Endothelial cell (in vitro differentiated cells): Measurements from ENCODE around the gene MCEE. TPM values are rescaled to one million over a fixed set of nuclear protein-coding genes. Genes with fewer than 3 reads are reported as not detected.

Source experiments
- DNase-seq: peaks from one replicate; pipeline ENCODE4 v3.0.0; 2021; ENCODE audit warnings: low spot score
- H3K27ac Mint-ChIP-seq: one replicate; pipeline ENCODE4 v1.8.0; 2021; ENCODE audit warnings: mixed read lengths, inconsistent platforms; ENCODE audit not compliant: unreplicated experiment
- H3K27me3 Mint-ChIP-seq: one replicate; pipeline ENCODE4 v1.8.0; 2021; ENCODE audit warnings: mild to moderate bottlenecking, moderate library complexity, mixed read lengths, inconsistent platforms; ENCODE audit not compliant: unreplicated experiment
- H3K36me3 Mint-ChIP-seq: one replicate; pipeline ENCODE4 v1.8.0; 2021; ENCODE audit warnings: mild to moderate bottlenecking, low read depth, mixed read lengths, inconsistent platforms; ENCODE audit not compliant: unreplicated experiment
- H3K4me1 Mint-ChIP-seq: one replicate; pipeline ENCODE4 v1.8.0; 2021; ENCODE audit warnings: mild to moderate bottlenecking, mixed read lengths, inconsistent platforms; ENCODE audit not compliant: unreplicated experiment
- H3K4me3 Mint-ChIP-seq: one replicate; pipeline ENCODE4 v1.8.0; 2021; ENCODE audit warnings: mild to moderate bottlenecking, mixed read lengths, inconsistent platforms; ENCODE audit not compliant: unreplicated experiment
- H3K9me3 Mint-ChIP-seq: one replicate; pipeline ENCODE4 v1.8.0; 2021; ENCODE audit warnings: mixed read lengths, inconsistent platforms; ENCODE audit not compliant: unreplicated experiment
- total RNA-seq: library from RNA; stranded (reverse); fragmentation: NEBNext Ultra II Directional; extraction: Animal tissue kit (Norgen Biotek cat#: 25700); gene quantifications from one replicate; pipeline ENCODE4 v1.2.1, GENCODE V29; 2021; ENCODE audit not compliant: unreplicated experiment
- TF ChIP-seq, protein P1 (sequence below): fragments of 200-600 bp; sonication (generic); IDR thresholded peaks from one replicate; pipeline ENCODE4 v1.5.0; 2021; ENCODE audit warnings: antibody characterized with exemption; ENCODE audit not compliant: unreplicated experiment

MCEE gene
- total RNA-seq, 1 donor from 2014 or later, result 4.6 TPM

DNA sequence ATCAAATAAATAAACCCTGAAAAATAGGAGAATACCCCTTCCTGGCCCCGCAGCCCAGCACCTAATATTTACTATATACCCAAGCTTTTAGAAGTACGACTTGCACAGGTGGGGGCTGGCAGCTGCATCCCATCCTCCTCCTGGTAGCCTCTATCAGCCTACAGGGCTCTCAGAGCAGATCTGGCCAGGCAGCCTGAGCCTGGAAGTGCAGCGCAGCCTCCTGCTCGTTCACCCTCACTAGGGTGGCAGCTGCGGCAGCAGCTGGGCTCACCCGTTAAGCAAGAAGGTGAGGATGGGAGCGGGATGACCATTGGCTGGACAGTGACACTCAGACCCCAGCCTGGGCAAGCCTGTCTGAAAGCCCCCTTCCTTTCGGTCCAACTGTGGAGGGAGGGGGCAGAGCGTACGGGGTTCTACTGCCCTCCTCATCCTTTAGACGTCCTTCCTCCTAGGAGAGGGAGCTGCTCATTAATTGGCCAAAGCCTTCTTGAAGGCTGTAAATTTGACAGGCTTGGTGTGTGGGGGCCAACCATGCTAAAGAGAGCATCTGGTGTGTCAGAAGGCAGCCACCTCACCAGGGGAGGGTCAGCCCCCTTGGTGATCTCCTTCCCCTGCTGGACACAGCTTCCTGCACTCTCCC is 23.7 kb upstream of the MCEE start:
- Mint-ChIP-seq H3K36me3 (peaks cover 21% of the 10 kb centered on the region), H3K27ac (no peak overlapping the region), H3K4me1 (peaks cover 3% of the 10 kb centered on the region), H3K9me3 (no peaks in the 10 kb centered on the region), H3K4me3 (no peak overlapping the region), H3K27me3 (peaks cover 6% of the 10 kb centered on the region)
- no peak for DNase-seq
- TF ChIP-seq, protein P1, sequence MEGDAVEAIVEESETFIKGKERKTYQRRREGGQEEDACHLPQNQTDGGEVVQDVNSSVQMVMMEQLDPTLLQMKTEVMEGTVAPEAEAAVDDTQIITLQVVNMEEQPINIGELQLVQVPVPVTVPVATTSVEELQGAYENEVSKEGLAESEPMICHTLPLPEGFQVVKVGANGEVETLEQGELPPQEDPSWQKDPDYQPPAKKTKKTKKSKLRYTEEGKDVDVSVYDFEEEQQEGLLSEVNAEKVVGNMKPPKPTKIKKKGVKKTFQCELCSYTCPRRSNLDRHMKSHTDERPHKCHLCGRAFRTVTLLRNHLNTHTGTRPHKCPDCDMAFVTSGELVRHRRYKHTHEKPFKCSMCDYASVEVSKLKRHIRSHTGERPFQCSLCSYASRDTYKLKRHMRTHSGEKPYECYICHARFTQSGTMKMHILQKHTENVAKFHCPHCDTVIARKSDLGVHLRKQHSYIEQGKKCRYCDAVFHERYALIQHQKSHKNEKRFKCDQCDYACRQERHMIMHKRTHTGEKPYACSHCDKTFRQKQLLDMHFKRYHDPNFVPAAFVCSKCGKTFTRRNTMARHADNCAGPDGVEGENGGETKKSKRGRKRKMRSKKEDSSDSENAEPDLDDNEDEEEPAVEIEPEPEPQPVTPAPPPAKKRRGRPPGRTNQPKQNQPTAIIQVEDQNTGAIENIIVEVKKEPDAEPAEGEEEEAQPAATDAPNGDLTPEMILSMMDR, result no peak

DNA sequence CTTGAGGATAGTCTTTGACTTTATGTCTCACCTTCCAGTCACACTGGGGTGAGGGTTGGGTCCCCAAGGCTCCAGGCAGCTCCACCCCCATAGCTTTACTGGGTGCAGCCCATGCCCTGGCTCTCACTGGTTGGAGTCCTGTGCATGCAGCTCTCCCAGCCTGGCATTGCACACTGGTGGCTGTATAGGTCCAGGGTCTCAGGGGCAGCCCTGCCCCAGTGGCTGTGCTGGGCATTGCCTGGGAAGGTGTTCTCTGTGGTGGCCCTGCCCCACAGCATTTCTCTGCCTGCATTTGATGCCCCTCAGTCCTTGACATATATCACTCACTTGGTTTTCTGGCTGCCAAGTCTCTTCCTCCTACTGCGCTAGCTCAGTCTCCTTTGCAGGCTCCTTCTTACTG is 21.6 kb upstream of the MCEE start:
- DNase-seq, result no peak
- H3K4me3 Mint-ChIP-seq, result no peak overlapping the region

DNA sequence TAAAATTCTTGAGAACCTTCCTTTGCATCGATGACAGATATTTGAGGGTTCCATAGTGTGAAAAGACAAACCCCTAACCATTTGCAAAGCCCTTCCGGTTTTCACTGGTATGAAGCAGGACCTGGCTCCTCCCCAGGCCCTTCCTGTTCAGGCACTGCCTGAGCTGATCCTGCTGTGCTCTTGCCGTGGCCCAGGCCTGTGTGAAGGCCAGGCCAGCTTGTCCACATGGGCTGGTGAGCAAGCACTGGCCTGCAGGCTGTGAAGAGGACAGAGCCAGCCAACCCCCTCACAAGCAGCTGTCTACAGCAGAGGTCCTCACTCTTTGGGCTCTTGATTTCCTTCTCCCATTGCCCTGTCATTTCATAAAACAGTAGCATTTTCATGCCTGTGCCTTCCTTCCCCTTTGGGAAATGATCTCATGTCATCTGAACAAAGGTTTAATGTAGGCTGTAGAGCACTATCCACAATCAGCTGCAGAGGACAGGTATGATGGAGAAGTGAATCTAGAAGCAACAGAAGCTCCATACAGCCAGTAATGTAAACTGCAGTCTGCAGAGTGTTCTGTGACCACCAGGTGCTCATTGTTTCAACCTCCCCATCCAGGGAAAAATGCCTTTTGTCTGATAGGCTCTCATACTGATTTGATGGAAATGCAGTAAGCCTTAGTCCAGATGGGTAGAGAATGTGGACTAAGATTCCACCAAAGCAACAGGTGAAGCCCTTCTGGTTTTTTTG is 20.2 kb upstream of the MCEE start:
- H3K27me3 Mint-ChIP-seq, result peaks cover 5% of the 10 kb centered on the region
- TF ChIP-seq, protein P1, result no peak
- peaks cover 39% of the 10 kb centered on the region for H3K36me3 Mint-ChIP-seq
- H3K27ac Mint-ChIP-seq, result no peak overlapping the region
- no peaks in the 10 kb centered on the region for H3K4me1 Mint-ChIP-seq
- no peak for DNase-seq
- no peaks in the 10 kb centered on the region for H3K9me3 Mint-ChIP-seq
- H3K4me3 Mint-ChIP-seq, result no peak overlapping the region

More for the DNA sequence above, 21.6 kb upstream of the MCEE start:
- TF ChIP-seq, protein P1, result no peak
- Mint-ChIP-seq H3K27me3 (peaks cover 6% of the 10 kb centered on the region), H3K36me3 (peaks cover 32% of the 10 kb centered on the region), H3K9me3 (no peaks in the 10 kb centered on the region), H3K27ac (no peak overlapping the region), H3K4me1 (no peaks in the 10 kb centered on the region)

DNA sequence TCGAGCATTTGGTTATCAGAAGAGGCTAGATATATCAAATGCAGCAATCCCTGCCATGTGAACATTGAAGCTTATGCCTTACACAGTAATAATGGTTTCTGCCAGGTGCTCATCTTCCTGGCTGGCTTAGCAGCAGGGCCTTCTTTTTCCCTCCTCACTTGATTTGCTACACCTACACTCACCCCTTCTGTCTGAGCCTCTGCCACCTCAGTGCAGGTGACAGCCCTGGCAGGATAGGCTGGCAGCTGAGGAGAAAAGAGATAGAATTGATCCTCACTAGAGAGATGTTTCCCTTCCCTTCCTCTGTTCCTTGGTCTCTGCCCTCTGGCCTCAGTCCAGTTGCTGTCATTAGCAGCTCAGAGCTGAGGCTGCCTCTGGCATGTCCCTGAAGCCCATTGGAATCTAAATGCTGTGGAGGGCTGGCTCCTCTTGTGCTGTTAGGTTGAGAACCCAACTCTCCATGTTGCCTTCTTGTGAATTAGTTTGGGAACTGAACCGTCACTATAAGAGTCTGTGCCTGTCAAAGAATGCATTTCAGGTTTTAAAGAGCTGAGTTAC is 18.6 kb upstream of the MCEE start:
- DNase-seq, result no peak
- peak overlapping the region; percentile 6 for H3K4me3 Mint-ChIP-seq
- no peaks in the 10 kb centered on the region for H3K9me3 Mint-ChIP-seq
- peaks cover 5% of the 10 kb centered on the region for H3K27me3 Mint-ChIP-seq
- H3K4me1 Mint-ChIP-seq, result no peaks in the 10 kb centered on the region
- no peak overlapping the region for H3K27ac Mint-ChIP-seq
- TF ChIP-seq, protein P1, result no peak
- peaks cover 46% of the 10 kb centered on the region for H3K36me3 Mint-ChIP-seq

DNA sequence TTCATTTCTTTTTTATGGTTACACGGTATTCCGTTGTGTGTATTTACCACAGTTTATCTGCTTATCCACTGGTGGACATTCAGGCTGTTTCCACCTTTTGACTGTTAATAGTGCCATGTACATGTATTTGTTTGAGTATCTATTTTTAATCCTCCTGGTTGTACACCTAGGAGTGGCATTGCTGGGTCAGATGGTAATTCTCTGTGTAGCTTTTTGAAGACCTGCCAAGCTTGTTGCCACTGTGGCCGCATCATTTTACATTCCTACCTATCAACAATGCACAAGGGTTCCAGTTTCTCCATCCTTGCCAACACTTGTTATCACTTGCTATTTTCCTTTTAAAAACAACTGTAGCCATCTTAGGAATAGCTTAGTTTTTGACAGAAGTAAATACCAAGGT is 13.8 kb upstream of the MCEE start:
- Mint-ChIP-seq H3K4me3 (no peak overlapping the region), H3K9me3 (no peaks in the 10 kb centered on the region), H3K36me3 (peaks cover 39% of the 10 kb centered on the region), H3K27me3 (no peaks in the 10 kb centered on the region), H3K27ac (no peak overlapping the region), H3K4me1 (no peaks in the 10 kb centered on the region)
- DNase-seq, result no peak
- TF ChIP-seq, protein P1, result no peak
